Measurements from ENCODE around the gene TNNI2.

GRCh38 chr11:1797391-1798125, 41.2 kb upstream of the TNNI2 start:
- no peak for TF ChIP-seq POLR2A (IDR thresholded peaks at IDR 0.05; ENCODE audit: extremely low read depth, insufficient read length)
- TF ChIP-seq, protein P1, sequence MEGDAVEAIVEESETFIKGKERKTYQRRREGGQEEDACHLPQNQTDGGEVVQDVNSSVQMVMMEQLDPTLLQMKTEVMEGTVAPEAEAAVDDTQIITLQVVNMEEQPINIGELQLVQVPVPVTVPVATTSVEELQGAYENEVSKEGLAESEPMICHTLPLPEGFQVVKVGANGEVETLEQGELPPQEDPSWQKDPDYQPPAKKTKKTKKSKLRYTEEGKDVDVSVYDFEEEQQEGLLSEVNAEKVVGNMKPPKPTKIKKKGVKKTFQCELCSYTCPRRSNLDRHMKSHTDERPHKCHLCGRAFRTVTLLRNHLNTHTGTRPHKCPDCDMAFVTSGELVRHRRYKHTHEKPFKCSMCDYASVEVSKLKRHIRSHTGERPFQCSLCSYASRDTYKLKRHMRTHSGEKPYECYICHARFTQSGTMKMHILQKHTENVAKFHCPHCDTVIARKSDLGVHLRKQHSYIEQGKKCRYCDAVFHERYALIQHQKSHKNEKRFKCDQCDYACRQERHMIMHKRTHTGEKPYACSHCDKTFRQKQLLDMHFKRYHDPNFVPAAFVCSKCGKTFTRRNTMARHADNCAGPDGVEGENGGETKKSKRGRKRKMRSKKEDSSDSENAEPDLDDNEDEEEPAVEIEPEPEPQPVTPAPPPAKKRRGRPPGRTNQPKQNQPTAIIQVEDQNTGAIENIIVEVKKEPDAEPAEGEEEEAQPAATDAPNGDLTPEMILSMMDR (IDR thresholded peaks at IDR 0.05; ENCODE audit: low read depth, low read length) = no peak

Measured in NB4 (cell line).